Activated naive CD8-positive, alpha-beta T cell (primary cell): ENCODE data around the gene SPAG17.

Experiments
- H3K27ac Mint-ChIP-seq: one replicate; pipeline ENCODE4 v1.8.0; 2021; ENCODE audit warnings: mixed read lengths
- H3K27me3 Mint-ChIP-seq: one replicate; pipeline ENCODE4 v1.8.0; 2021; ENCODE audit warnings: mixed read lengths
- H3K36me3 Mint-ChIP-seq: one replicate; pipeline ENCODE4 v1.8.0; 2021; ENCODE audit warnings: mixed read lengths
- H3K4me1 Mint-ChIP-seq: one replicate; pipeline ENCODE4 v1.8.0; 2021; ENCODE audit warnings: low read depth, mixed read lengths
- H3K4me3 Mint-ChIP-seq: one replicate; pipeline ENCODE4 v1.8.0; 2021; ENCODE audit warnings: mild to moderate bottlenecking, mixed read lengths
- H3K9me3 Mint-ChIP-seq: one replicate; pipeline ENCODE4 v1.8.0; 2021; ENCODE audit warnings: low read depth, mixed read lengths

Gene SPAG17

GRCh38 chr1:118118469-118118868 is 66.6 kb downstream of the SPAG17 start:
- Mint-ChIP-seq H3K4me1 (no peaks in the 10 kb centered on the region), H3K27me3 (peaks cover 16% of the 10 kb centered on the region), H3K4me3 (no peak overlapping the region), H3K36me3 (no peaks in the 10 kb centered on the region), H3K9me3 (no peaks in the 10 kb centered on the region), H3K27ac (no peak overlapping the region)

- H3K36me3 Mint-ChIP-seq = no peaks in the 10 kb centered on the region
- peaks cover 16% of the 10 kb centered on the region for H3K27me3 Mint-ChIP-seq
Measured at GRCh38 chr1:118117521-118117920, 67.5 kb downstream of the SPAG17 start.

GRCh38 chr1:118116909-118117308 is 68.1 kb downstream of the SPAG17 start:
- H3K27me3 Mint-ChIP-seq = peaks cover 16% of the 10 kb centered on the region
- no peaks in the 10 kb centered on the region for H3K4me1 Mint-ChIP-seq
- H3K4me3 Mint-ChIP-seq = no peak overlapping the region
- H3K27ac Mint-ChIP-seq = no peak overlapping the region
- H3K36me3 Mint-ChIP-seq = no peaks in the 10 kb centered on the region
- H3K9me3 Mint-ChIP-seq = no peaks in the 10 kb centered on the region

More at GRCh38 chr1:118117521-118117920, 67.5 kb downstream of the SPAG17 start:
- no peaks in the 10 kb centered on the region for H3K4me1 Mint-ChIP-seq
- no peak overlapping the region for H3K4me3 Mint-ChIP-seq
- no peak overlapping the region for H3K27ac Mint-ChIP-seq
- H3K9me3 Mint-ChIP-seq = no peaks in the 10 kb centered on the region

GRCh38 chr1:118116401-118116800 is 68.6 kb downstream of the SPAG17 start:
- H3K27ac Mint-ChIP-seq = no peak overlapping the region
- no peak overlapping the region for H3K4me3 Mint-ChIP-seq
- H3K36me3 Mint-ChIP-seq = no peaks in the 10 kb centered on the region
- H3K4me1 Mint-ChIP-seq = no peaks in the 10 kb centered on the region
- peaks cover 16% of the 10 kb centered on the region for H3K27me3 Mint-ChIP-seq
- H3K9me3 Mint-ChIP-seq = no peaks in the 10 kb centered on the region

- Mint-ChIP-seq H3K9me3 (no peaks in the 10 kb centered on the region), H3K4me1 (no peaks in the 10 kb centered on the region), H3K27me3 (peaks cover 16% of the 10 kb centered on the region), H3K27ac (no peak overlapping the region), H3K36me3 (no peaks in the 10 kb centered on the region), H3K4me3 (no peak overlapping the region)
Measured at GRCh38 chr1:118115567-118116295, 69.3 kb downstream of the SPAG17 start.

GRCh38 chr1:118113261-118113660 is 71.8 kb downstream of the SPAG17 start:
- no peaks in the 10 kb centered on the region for H3K9me3 Mint-ChIP-seq
- H3K36me3 Mint-ChIP-seq = no peaks in the 10 kb centered on the region
- no peak overlapping the region for H3K27ac Mint-ChIP-seq
- peaks cover 12% of the 10 kb centered on the region for H3K27me3 Mint-ChIP-seq
- H3K4me1 Mint-ChIP-seq = no peaks in the 10 kb centered on the region
- no peak overlapping the region for H3K4me3 Mint-ChIP-seq

- H3K27ac Mint-ChIP-seq = no peak overlapping the region
- H3K9me3 Mint-ChIP-seq = no peaks in the 10 kb centered on the region
- no peaks in the 10 kb centered on the region for H3K36me3 Mint-ChIP-seq
- H3K27me3 Mint-ChIP-seq = peaks cover 1% of the 10 kb centered on the region
- H3K4me1 Mint-ChIP-seq = no peaks in the 10 kb centered on the region
- no peak overlapping the region for H3K4me3 Mint-ChIP-seq
Measured at GRCh38 chr1:118110580-118110979, 74.4 kb downstream of the SPAG17 start.

GRCh38 chr1:118104951-118105350 is 80.1 kb downstream of the SPAG17 start:
- Mint-ChIP-seq H3K4me1 (no peaks in the 10 kb centered on the region), H3K36me3 (no peaks in the 10 kb centered on the region), H3K9me3 (no peaks in the 10 kb centered on the region), H3K4me3 (no peak overlapping the region), H3K27me3 (peaks cover 1% of the 10 kb centered on the region), H3K27ac (no peak overlapping the region)

- no peaks in the 10 kb centered on the region for H3K4me1 Mint-ChIP-seq
- H3K27me3 Mint-ChIP-seq = peaks cover 1% of the 10 kb centered on the region
- H3K36me3 Mint-ChIP-seq = no peaks in the 10 kb centered on the region
- H3K27ac Mint-ChIP-seq = no peak overlapping the region
- H3K9me3 Mint-ChIP-seq = no peaks in the 10 kb centered on the region
- no peak overlapping the region for H3K4me3 Mint-ChIP-seq
Measured at GRCh38 chr1:118102445-118102844, 82.6 kb downstream of the SPAG17 start.

GRCh38 chr1:118101999-118102398 is 83.0 kb downstream of the SPAG17 start:
- Mint-ChIP-seq H3K9me3 (no peaks in the 10 kb centered on the region), H3K4me1 (no peaks in the 10 kb centered on the region), H3K36me3 (no peaks in the 10 kb centered on the region), H3K27me3 (no peaks in the 10 kb centered on the region), H3K4me3 (no peak overlapping the region), H3K27ac (no peak overlapping the region)

GRCh38 chr1:118101515-118101844 is 83.5 kb downstream of the SPAG17 start:
- Mint-ChIP-seq H3K27ac (no peak overlapping the region), H3K4me1 (no peaks in the 10 kb centered on the region), H3K9me3 (no peaks in the 10 kb centered on the region), H3K27me3 (no peaks in the 10 kb centered on the region), H3K36me3 (no peaks in the 10 kb centered on the region), H3K4me3 (no peak overlapping the region)

- no peak overlapping the region for H3K27ac Mint-ChIP-seq
- H3K27me3 Mint-ChIP-seq = no peaks in the 10 kb centered on the region
- no peak overlapping the region for H3K4me3 Mint-ChIP-seq
- no peaks in the 10 kb centered on the region for H3K36me3 Mint-ChIP-seq
- H3K9me3 Mint-ChIP-seq = no peaks in the 10 kb centered on the region
- H3K4me1 Mint-ChIP-seq = no peaks in the 10 kb centered on the region
Measured at GRCh38 chr1:118100686-118101514, 84.1 kb downstream of the SPAG17 start.

GRCh38 chr1:118099686-118100085 is 85.3 kb downstream of the SPAG17 start:
- Mint-ChIP-seq H3K27ac (no peak overlapping the region), H3K4me3 (no peak overlapping the region), H3K27me3 (no peaks in the 10 kb centered on the region), H3K4me1 (no peaks in the 10 kb centered on the region), H3K9me3 (no peaks in the 10 kb centered on the region), H3K36me3 (no peaks in the 10 kb centered on the region)

- Mint-ChIP-seq H3K4me1 (no peaks in the 10 kb centered on the region), H3K27ac (no peak overlapping the region), H3K4me3 (no peak overlapping the region), H3K36me3 (no peaks in the 10 kb centered on the region), H3K27me3 (no peaks in the 10 kb centered on the region), H3K9me3 (no peaks in the 10 kb centered on the region)
Measured at GRCh38 chr1:118097622-118098348, 87.2 kb downstream of the SPAG17 start.

GRCh38 chr1:118093017-118093416 is 92.0 kb downstream of the SPAG17 start:
- H3K36me3 Mint-ChIP-seq = no peaks in the 10 kb centered on the region
- no peak overlapping the region for H3K4me3 Mint-ChIP-seq
- H3K27me3 Mint-ChIP-seq = peaks cover 2% of the 10 kb centered on the region
- no peaks in the 10 kb centered on the region for H3K9me3 Mint-ChIP-seq
- H3K4me1 Mint-ChIP-seq = no peaks in the 10 kb centered on the region
- no peak overlapping the region for H3K27ac Mint-ChIP-seq
